PC-3 (cell line): ENCODE results near the gene CHKA. TPM values are rescaled to one million over a fixed set of nuclear protein-coding genes. Genes with fewer than 3 reads are reported as not detected.

ENCODE experiments used
- ATAC-seq: fragments of 200-7000 bp; cut with Tn5 transposase; 2 replicates; pipeline ENCODE4 v1.9.1; 2020; ENCODE audit warnings: mild to moderate bottlenecking, moderate library complexity
- BruUV-seq: library from RNA; stranded (reverse); fragments of 400-500 nt; replicated peaks from 2 replicates; lab custom pipeline; 2021; lab: Mats Ljungman, UMichigan
- CTCF ChIA-PET: fragments of 300-600 bp; sonication (Branson Sonifier 250); formaldehyde crosslinking; loops from one replicate; lab custom pipeline; 2022; ENCODE audit warnings: antibody characterized with exemption; lab: Charles Lee
- POLR2A ChIA-PET: fragments of 300-600 bp; sonication (Branson Sonifier 250); formaldehyde crosslinking; loops from one replicate; lab custom pipeline; 2022; ENCODE audit warnings: antibody characterized with exemption; ENCODE audit not compliant: unreplicated experiment; lab: Charles Lee
- DNase-seq: peaks from one replicate; pipeline ENCODE4 v3.0.0-alpha.2; 2015
- H2AFZ ChIP-seq: fragments of 300-600 bp; sonication (generic); 2 replicates; pipeline ENCODE4 v1.6.0; 2016; ENCODE audit warnings: antibody characterized with exemption, low read length
- H3F3A ChIP-seq: fragments of 300-600 bp; sonication (generic); one replicate; pipeline ENCODE4 v1.6.0; 2017; ENCODE audit warnings: antibody characterized with exemption, low read length, control low read depth, mild to moderate bottlenecking; ENCODE audit not compliant: unreplicated experiment
- H3K27ac ChIP-seq: fragments of 300-600 bp; sonication (generic); 2 replicates; pipeline ENCODE4 v1.5.1; 2016; ENCODE audit warnings: mild to moderate bottlenecking, low read length
- H3K27me3 ChIP-seq: fragments of 300-600 bp; sonication (generic); 2 replicates; pipeline ENCODE4 v1.6.1; 2016; ENCODE audit warnings: low read length, mixed read lengths
- H3K36me3 ChIP-seq: fragments of 300-600 bp; sonication (generic); 2 replicates; pipeline ENCODE4 v1.6.1; 2016; ENCODE audit warnings: low read depth, mixed run types, low read length, mixed read lengths
- H3K4me1 ChIP-seq: fragments of 300-600 bp; sonication (generic); 2 replicates; pipeline ENCODE4 v1.5.1; 2016; ENCODE audit warnings: low read length; ENCODE audit not compliant: insufficient read depth
- H3K4me2 ChIP-seq: fragments of 300-600 bp; sonication (generic); 2 replicates; pipeline ENCODE4 v1.6.0; 2016; ENCODE audit warnings: low read length
- H3K4me3 ChIP-seq: fragments of 300-600 bp; sonication (generic); 2 replicates; pipeline ENCODE4 v1.5.1; 2016; ENCODE audit warnings: mild to moderate bottlenecking, low read length, mixed read lengths
- H3K79me2 ChIP-seq: fragments of 300-600 bp; sonication (generic); 2 replicates; pipeline ENCODE4 v1.6.1; 2017; ENCODE audit warnings: low read length, mixed read lengths
- H3K9ac ChIP-seq: fragments of 300-600 bp; sonication (generic); 2 replicates; pipeline ENCODE4 v1.6.0; 2016; ENCODE audit warnings: mild to moderate bottlenecking, low read length
- H3K9me2 ChIP-seq: fragments of 300-600 bp; sonication (generic); replicated peaks from 2 replicates; pipeline ENCODE4 v1.6.1; 2016; ENCODE audit warnings: mixed run types, low read length, mixed read lengths
- H3K9me3 ChIP-seq: fragments of 300-600 bp; sonication (generic); 2 replicates; pipeline ENCODE4 v1.6.1; 2016; ENCODE audit warnings: low read length, mixed read lengths
- H4K20me1 ChIP-seq: fragments of 300-600 bp; sonication (generic); 2 replicates; pipeline ENCODE4 v1.6.1; 2016; ENCODE audit warnings: low read length, mixed read lengths
- EZH2 ChIP-seq: fragments of 300-600 bp; sonication (generic); IDR thresholded peaks from one replicate; pipeline ENCODE4 v1.6.1; 2017; ENCODE audit warnings: antibody characterized with exemption, mild to moderate bottlenecking, low read length; ENCODE audit not compliant: unreplicated experiment
- EZH2phosphoT487 ChIP-seq: fragments of 300-600 bp; sonication (generic); IDR thresholded peaks from 2 replicates; pipeline ENCODE4 v1.6.1; 2018; ENCODE audit warnings: mild to moderate bottlenecking, antibody characterized with exemption, low read length, borderline replicate concordance
- intact Hi-C: fragments of 100-400 bp; cut with micrococcal nuclease; formaldehyde crosslinking; loops from 2 replicates; pipeline ENCODE4 v1.9.0; 2023
- total RNA-seq: library from RNA; depleted of rRNA; stranded (reverse); fragments of >200 nt; gene quantifications from 2 replicates; pipeline ENCODE4 v1.2.3, GENCODE V29; 2014
- TF ChIP-seq, protein P1 (sequence below): fragments of 300-600 bp; sonication (generic); conservative IDR thresholded peaks from 2 replicates; pipeline ENCODE4 v1.5.1; 2017; ENCODE audit warnings: antibody characterized with exemption, low read depth, mild to moderate bottlenecking, low read length

The CHKA gene
- total RNA-seq, 1 experiment from 2014 or later, result 57.5 TPM

DNA sequence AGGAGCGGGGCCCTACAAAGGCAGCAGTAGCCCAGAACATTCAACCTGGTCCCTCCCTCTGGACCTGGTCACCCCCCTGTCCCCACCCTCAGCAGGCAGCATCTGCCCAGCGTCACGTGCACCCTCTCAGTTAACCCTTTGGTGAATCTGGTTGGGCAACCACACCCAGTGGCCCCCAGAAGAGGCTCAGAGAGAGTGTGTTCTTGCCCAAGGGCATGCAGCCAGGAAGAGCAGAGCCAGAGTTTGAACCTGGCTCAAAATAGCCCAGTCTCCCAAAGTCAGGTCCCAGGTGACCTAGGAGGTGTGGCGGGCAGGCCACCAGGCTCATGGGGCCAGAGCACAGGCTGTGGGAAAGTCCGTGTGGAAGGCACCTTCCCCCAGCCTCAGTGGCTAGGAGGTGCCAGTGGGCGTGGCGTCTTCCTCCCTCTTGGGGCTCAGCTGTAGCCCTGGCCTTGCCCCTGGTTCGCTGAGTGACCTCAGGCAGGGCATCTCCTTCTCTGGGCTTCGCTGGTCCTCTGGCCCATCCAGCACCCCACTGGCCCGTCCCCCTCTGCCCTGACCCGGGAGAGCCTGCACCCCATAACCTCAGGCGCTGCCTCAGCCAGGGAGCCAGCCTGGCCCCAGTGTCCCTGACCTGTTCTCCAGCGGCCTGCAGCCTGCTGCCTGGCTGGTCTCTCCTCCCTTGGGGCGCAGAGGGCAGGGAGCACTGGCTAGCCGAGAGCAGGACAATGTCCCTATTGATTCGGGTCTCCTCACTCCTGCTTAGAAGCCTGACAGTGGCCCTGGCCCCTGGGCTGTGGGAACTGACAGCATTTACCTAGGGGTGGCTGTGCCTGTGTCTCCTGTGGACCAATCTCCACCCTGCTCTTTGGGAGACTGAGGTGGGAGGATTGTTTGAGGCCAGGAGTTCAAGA lies 104.0 kb downstream of the CHKA start:
- H3F3A ChIP-seq, result peaks cover 8% of the 10 kb centered on the region
- no peak overlapping the region for H3K27ac ChIP-seq
- no peaks in the 10 kb centered on the region for H3K9me2 ChIP-seq
- no peak for TF ChIP-seq EZH2
- TF ChIP-seq, protein P1, sequence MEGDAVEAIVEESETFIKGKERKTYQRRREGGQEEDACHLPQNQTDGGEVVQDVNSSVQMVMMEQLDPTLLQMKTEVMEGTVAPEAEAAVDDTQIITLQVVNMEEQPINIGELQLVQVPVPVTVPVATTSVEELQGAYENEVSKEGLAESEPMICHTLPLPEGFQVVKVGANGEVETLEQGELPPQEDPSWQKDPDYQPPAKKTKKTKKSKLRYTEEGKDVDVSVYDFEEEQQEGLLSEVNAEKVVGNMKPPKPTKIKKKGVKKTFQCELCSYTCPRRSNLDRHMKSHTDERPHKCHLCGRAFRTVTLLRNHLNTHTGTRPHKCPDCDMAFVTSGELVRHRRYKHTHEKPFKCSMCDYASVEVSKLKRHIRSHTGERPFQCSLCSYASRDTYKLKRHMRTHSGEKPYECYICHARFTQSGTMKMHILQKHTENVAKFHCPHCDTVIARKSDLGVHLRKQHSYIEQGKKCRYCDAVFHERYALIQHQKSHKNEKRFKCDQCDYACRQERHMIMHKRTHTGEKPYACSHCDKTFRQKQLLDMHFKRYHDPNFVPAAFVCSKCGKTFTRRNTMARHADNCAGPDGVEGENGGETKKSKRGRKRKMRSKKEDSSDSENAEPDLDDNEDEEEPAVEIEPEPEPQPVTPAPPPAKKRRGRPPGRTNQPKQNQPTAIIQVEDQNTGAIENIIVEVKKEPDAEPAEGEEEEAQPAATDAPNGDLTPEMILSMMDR, result no peak
- TF ChIP-seq EZH2phosphoT487, result no peak
- no peak overlapping the region for H3K9ac ChIP-seq
- no peak overlapping the region for H3K4me3 ChIP-seq
- ChIA-PET POLR2A (no interaction called here), CTCF (no interaction called here)
- H3K4me2 ChIP-seq, result no peak overlapping the region
- H3K9me3 ChIP-seq, result no peaks in the 10 kb centered on the region
- intact Hi-C loops, result loop anchor here (10.0 kb wide), 1 partner anchor 198 kb away; the partner anchor contains the start of gene KMT5B
- BruUV-seq, result no TSS peak
- ATAC-seq (no peak), DNase-seq (no peak)
- no peaks in the 10 kb centered on the region for H4K20me1 ChIP-seq
- no peak overlapping the region for H2AFZ ChIP-seq
- peaks cover 58% of the 10 kb centered on the region for H3K4me1 ChIP-seq
- no peaks in the 10 kb centered on the region for H3K27me3 ChIP-seq
- peaks cover 7% of the 10 kb centered on the region for H3K79me2 ChIP-seq
- H3K36me3 ChIP-seq, result no peaks in the 10 kb centered on the region

DNA sequence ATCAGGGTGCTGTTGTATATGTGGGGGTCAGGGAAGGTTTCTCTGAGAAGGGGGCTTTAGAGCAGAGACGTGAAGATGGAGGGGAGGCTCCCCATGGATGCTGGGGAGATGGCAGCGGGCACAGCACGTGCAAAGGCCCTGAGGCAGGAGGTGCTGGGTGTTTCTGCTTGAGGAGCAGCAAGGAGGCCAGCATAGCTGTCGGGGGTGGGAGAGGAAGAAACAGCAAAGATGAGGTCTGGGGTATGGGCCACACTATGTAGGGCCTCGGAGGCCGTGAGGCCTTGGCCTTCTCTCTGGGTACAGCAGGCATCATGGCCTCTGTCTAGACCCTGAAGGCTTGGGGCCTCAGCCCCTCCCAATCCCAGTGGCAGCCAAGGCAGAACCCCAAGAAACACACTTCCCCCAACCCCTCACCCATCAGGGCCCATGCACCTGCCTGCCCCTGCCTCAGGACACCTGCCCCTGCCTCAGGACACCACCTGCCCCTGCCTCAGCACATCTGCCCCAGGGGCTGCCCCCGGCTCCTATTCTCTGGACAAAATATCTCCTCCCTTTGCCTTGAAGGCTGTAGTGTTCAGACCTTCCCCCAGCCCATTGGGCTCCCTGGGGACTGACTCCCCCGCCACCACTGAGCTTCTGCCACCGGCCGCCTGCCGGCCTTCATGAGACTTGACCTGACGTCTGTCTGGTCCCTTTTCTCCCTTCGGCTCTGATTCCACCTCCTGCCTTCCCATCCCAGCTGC lies 104.9 kb downstream of the CHKA start:
- intact Hi-C loops, result loop anchor here (10.0 kb wide), 1 partner anchor 198 kb away; the partner anchor contains the start of gene KMT5B
- BruUV-seq, result no TSS peak
- Histone ChIP-seq H3K9me3 (no peaks in the 10 kb centered on the region), H2AFZ (no peak overlapping the region), H3K27me3 (no peaks in the 10 kb centered on the region), H3F3A (peaks cover 8% of the 10 kb centered on the region), H3K9ac (no peak overlapping the region), H3K4me1 (peaks cover 66% of the 10 kb centered on the region), H3K9me2 (no peaks in the 10 kb centered on the region), H3K4me3 (no peak overlapping the region), H3K36me3 (no peaks in the 10 kb centered on the region), H4K20me1 (no peaks in the 10 kb centered on the region), H3K4me2 (no peak overlapping the region), H3K27ac (no peak overlapping the region), H3K79me2 (peaks cover 15% of the 10 kb centered on the region)
- DNase-seq, result no peak
- POLR2A ChIA-PET, result no interaction called here
- no peak for ATAC-seq
- CTCF ChIA-PET, result interaction anchor here (0.6 kb wide), 1 partner anchor 386 kb away, joined by 4 read pairs; the partner anchor contains the start of gene NUDT8
- TF ChIP-seq EZH2 (no peak), EZH2phosphoT487 (no peak)
- TF ChIP-seq, protein P1, result no peak
